ENCODE data around the gene MLLT3. TPM values are rescaled to one million over a fixed set of nuclear protein-coding genes. Genes with fewer than 3 reads are reported as not detected.

The MLLT3 gene
- total and polyA plus RNA-seq, 10 donors = 2.8 to 15.2 (median 10.6) TPM

- H3K27me3 ChIP-seq (replicated peaks in 1 of 7) = no peaks in the 10 kb centered on the region
- DNase-seq = no peak
- TF ChIP-seq POLR2AphosphoS5 (IDR thresholded peaks at IDR 0.05) (no peak), CTCF (IDR thresholded peaks at IDR 0.05 in 8 of 11, conservative IDR thresholded peaks at IDR 0.05 in 3 of 11) (no peak), POLR2A (IDR thresholded peaks at IDR 0.05) (no peak)
- 94 to 99% (median 95%) methylated on average over 4 of the region's 4 CpGs for WGBS, 5 donors
- H3K27ac ChIP-seq = no peak overlapping the region
- no peaks in the 10 kb centered on the region for H3K4me1 ChIP-seq
- no peaks in the 10 kb centered on the region for H3K9me3 ChIP-seq
- intact Hi-C loops (cut with DNase I; ENCODE audit: low total_unique reads) = no loop called here
- H3K36me3 ChIP-seq = no peaks in the 10 kb centered on the region
- H3K4me3 ChIP-seq = no peak overlapping the region
These were observed 89.7 kb downstream of the MLLT3 start for GRCh38 chr9:20532584-20532983.

GRCh38 chr9:20529837-20530236 is 92.5 kb downstream of the MLLT3 start:
- Histone ChIP-seq H3K36me3 (no peaks in the 10 kb centered on the region), H3K4me3 (no peak overlapping the region), H3K27ac (no peak overlapping the region), H3K27me3 (replicated peaks in 1 of 7) (no peaks in the 10 kb centered on the region), H3K4me1 (peaks cover 0 to 4% (median 0%) of the 10 kb centered on the region in 6 donors), H3K9me3 (no peaks in the 10 kb centered on the region)
- WGBS, 5 donors = 70 to 92% (median 71%) methylated on average over 2 of the region's 2 CpGs
- intact Hi-C loops (cut with DNase I; ENCODE audit: low total_unique reads) = no loop called here
- TF ChIP-seq POLR2AphosphoS5 (IDR thresholded peaks at IDR 0.05) (no peak), POLR2A (IDR thresholded peaks at IDR 0.05) (no peak), CTCF (IDR thresholded peaks at IDR 0.05 in 8 of 11, conservative IDR thresholded peaks at IDR 0.05 in 3 of 11) (no peak)
- no peak for DNase-seq

GRCh38 chr9:20528253-20528652 is 94.0 kb downstream of the MLLT3 start:
- intact Hi-C loops (cut with DNase I; ENCODE audit: low total_unique reads) = no loop called here
- no peaks in the 10 kb centered on the region for H3K27me3 ChIP-seq (replicated peaks in 1 of 7)
- no peaks in the 10 kb centered on the region for H3K36me3 ChIP-seq
- H3K9me3 ChIP-seq = no peaks in the 10 kb centered on the region
- H3K4me1 ChIP-seq = peaks cover 0 to 4% (median 0%) of the 10 kb centered on the region in 6 donors
- no peak overlapping the region for H3K4me3 ChIP-seq
- H3K27ac ChIP-seq = no peak overlapping the region
- DNase-seq = no peak
- TF ChIP-seq POLR2AphosphoS5 (IDR thresholded peaks at IDR 0.05) (no peak), POLR2A (IDR thresholded peaks at IDR 0.05) (no peak), CTCF (IDR thresholded peaks at IDR 0.05 in 8 of 11, conservative IDR thresholded peaks at IDR 0.05 in 3 of 11) (no peak)
- 51 to 71% (median 63%) methylated on average over 5 of the region's 5 CpGs for WGBS, 5 donors

- H3K4me1 ChIP-seq = peaks cover 0 to 4% (median 0%) of the 10 kb centered on the region in 6 donors
- intact Hi-C loops (cut with DNase I; ENCODE audit: low total_unique reads) = no loop called here
- no peaks in the 10 kb centered on the region for H3K27me3 ChIP-seq (replicated peaks in 1 of 7)
- H3K9me3 ChIP-seq = no peaks in the 10 kb centered on the region
- H3K4me3 ChIP-seq = no peak overlapping the region
- H3K27ac ChIP-seq = no peak overlapping the region
- TF ChIP-seq CTCF (IDR thresholded peaks at IDR 0.05 in 8 of 11, conservative IDR thresholded peaks at IDR 0.05 in 3 of 11) (no peak), POLR2A (IDR thresholded peaks at IDR 0.05) (no peak), POLR2AphosphoS5 (IDR thresholded peaks at IDR 0.05) (no peak)
- no peak for DNase-seq
- 70 to 85% (median 74%) methylated on average over 1 of the region's 1 CpG for WGBS, 5 donors
- H3K36me3 ChIP-seq = no peaks in the 10 kb centered on the region
These were observed 95.6 kb downstream of the MLLT3 start for GRCh38 chr9:20526500-20527319.

Data from spleen (tissue), 11 donors.